Ishikawa (cell line): Measurements from ENCODE around the gene LAGE3.

Experiments
- CEBPB ChIP-seq: IDR thresholded peaks from 2 replicates; pipeline ENCODE4 v1.6.1; 2012
- CREB1 ChIP-seq: IDR thresholded peaks from 2 replicates; pipeline ENCODE4 v1.6.1; 2012; ENCODE audit warnings: low read depth
- EP300 ChIP-seq: IDR thresholded peaks from 2 replicates; pipeline ENCODE4 v1.6.1; 2012; ENCODE audit warnings: borderline replicate concordance
- FOXM1 ChIP-seq: IDR thresholded peaks from 2 replicates; pipeline ENCODE4 v1.6.1; 2012; ENCODE audit warnings: low read depth, borderline replicate concordance
- MAX ChIP-seq: IDR thresholded peaks from 2 replicates; pipeline ENCODE4 v1.6.1; 2012
- RAD21 ChIP-seq: IDR thresholded peaks from 2 replicates; pipeline ENCODE4 v1.6.1; 2012; ENCODE audit warnings: low read depth
- REST ChIP-seq: IDR thresholded peaks from 2 replicates; pipeline ENCODE4 v1.6.1; 2012; ENCODE audit warnings: low read depth, mild to moderate bottlenecking
- TAF1 ChIP-seq: IDR thresholded peaks from 2 replicates; pipeline ENCODE4 v1.6.1; 2012; ENCODE audit warnings: low read depth, mild to moderate bottlenecking
- TCF12 ChIP-seq: IDR thresholded peaks from 2 replicates; pipeline ENCODE4 v1.6.1; 2012; ENCODE audit warnings: low read depth
- TEAD4 ChIP-seq: IDR thresholded peaks from 2 replicates; pipeline ENCODE4 v1.6.1; 2012
- USF1 ChIP-seq: IDR thresholded peaks from 2 replicates; pipeline ENCODE4 v1.6.1; 2012
- YY1 ChIP-seq: IDR thresholded peaks from 2 replicates; pipeline ENCODE4 v1.6.1; 2012; ENCODE audit warnings: low read depth

GRCh38 chrX:154495472-154495922, 16.4 kb upstream of the LAGE3 start:
- TF ChIP-seq MAX (no peak), REST (no peak), CREB1 (no peak), USF1 (no peak), FOXM1 (no peak), EP300 (no peak), RAD21 (no peak), YY1 (no peak), TAF1 (no peak), CEBPB (no peak), TEAD4 (no peak), TCF12 (no peak)
